GM21717 (cell line): ENCODE measurements around the gene CD180.

ENCODE experiments used
- ATAC-seq: cut with Tn5 transposase; IDR thresholded peaks from one replicate; pipeline ENCODE4 v1.9.1; 2021; ENCODE audit warnings: mild to moderate bottlenecking, moderate library complexity; ENCODE audit not compliant: unreplicated experiment

CD180 gene

GRCh38 chr5:67196537-67197059 lies at the start of gene CD180:
Gene CD180 (minus strand): TSS chr5:67196799. CDS start chr5:67196641, 158 bp downstream.
- ATAC-seq: peak; percentile 28

GRCh38 chr5:67246108-67246507 lies 49.5 kb upstream of the CD180 start:
- no peak for ATAC-seq

- no peak for ATAC-seq
Observed at GRCh38 chr5:67245259-67245846, 48.8 kb upstream of the CD180 start.

GRCh38 chr5:67244345-67244793 lies 47.8 kb upstream of the CD180 start:
- no peak for ATAC-seq

- no peak for ATAC-seq
Observed at GRCh38 chr5:67243944-67244343, 47.3 kb upstream of the CD180 start.

- no peak for ATAC-seq
Observed at GRCh38 chr5:67243349-67243748, 46.8 kb upstream of the CD180 start.

- ATAC-seq: no peak
Observed at GRCh38 chr5:67241326-67241725, 44.7 kb upstream of the CD180 start.

- ATAC-seq: no peak
Observed at GRCh38 chr5:67240846-67241245, 44.2 kb upstream of the CD180 start.

GRCh38 chr5:67240065-67240464 lies 43.5 kb upstream of the CD180 start:
- ATAC-seq: no peak

GRCh38 chr5:67238191-67238590 lies 41.6 kb upstream of the CD180 start:
- ATAC-seq: no peak

GRCh38 chr5:67235399-67236110 lies 39.0 kb upstream of the CD180 start:
- ATAC-seq: no peak

GRCh38 chr5:67234671-67235176 lies 38.1 kb upstream of the CD180 start:
- ATAC-seq: no peak

GRCh38 chr5:67233075-67233474 lies 36.5 kb upstream of the CD180 start:
- no peak for ATAC-seq

GRCh38 chr5:67223211-67223610 lies 26.6 kb upstream of the CD180 start:
- no peak for ATAC-seq

GRCh38 chr5:67222243-67223025 lies 25.8 kb upstream of the CD180 start:
- ATAC-seq: peak; percentile 29

- peak; percentile 93 for ATAC-seq
Observed at GRCh38 chr5:67221487-67222242, 25.1 kb upstream of the CD180 start.

- ATAC-seq: no peak
Observed at GRCh38 chr5:67216564-67216963, 20.0 kb upstream of the CD180 start.

- ATAC-seq: peak; percentile 100
Observed at GRCh38 chr5:67215519-67216471, 19.2 kb upstream of the CD180 start.

- ATAC-seq: no peak
Observed at GRCh38 chr5:67214707-67215447, 18.3 kb upstream of the CD180 start.
